GM13976 (cell line): ENCODE data around the gene CDC42BPG.
A peak's percentile ranks its signal among the peaks of the same experiment; 100 is the strongest.

Experiments used
- DNase-seq: peaks from one replicate; pipeline ENCODE4 v3.0.0; 2012; ENCODE audit warnings: low spot score
- in situ Hi-C: fragments of 300-500 bp; cut with MboI; formaldehyde crosslinking; loops from one replicate; pipeline ENCODE4 v1.12.0; 2022; ENCODE audit warnings: low sequenced_read_pairs, mixed read lengths, inconsistent platforms; ENCODE audit not compliant: unreplicated experiment
- TF ChIP-seq, protein P1 (sequence below): IDR thresholded peaks from 2 replicates; pipeline ENCODE4 v1.5.1; 2012; ENCODE audit warnings: borderline replicate concordance, mild to moderate bottlenecking; ENCODE audit not compliant: insufficient read depth; ENCODE audit errors: extremely low read depth, missing control alignments, control extremely low read depth

The CDC42BPG gene

DNA sequence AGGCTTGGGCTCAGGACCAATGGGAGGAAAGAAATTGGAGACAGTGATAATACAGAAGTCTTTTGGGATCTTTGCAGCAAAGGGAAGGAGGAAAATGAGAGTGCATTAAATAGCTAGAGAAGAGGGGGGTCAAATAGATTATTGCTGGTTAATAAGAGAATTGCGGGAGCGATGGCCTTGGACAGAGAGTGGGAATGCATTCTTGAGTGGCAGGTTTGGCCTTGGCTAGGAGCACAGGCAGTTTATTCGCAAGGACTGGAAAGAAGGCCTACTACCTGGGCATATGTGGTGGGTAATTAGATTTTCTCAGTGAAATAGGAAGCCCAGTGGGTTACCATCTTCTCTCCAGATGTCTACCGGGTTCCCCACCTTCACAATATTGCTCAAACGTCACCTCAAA lies 30.6 kb downstream of the CDC42BPG start:
- in situ Hi-C loops: no loop called here
- DNase-seq: no peak
- TF ChIP-seq, protein P1, sequence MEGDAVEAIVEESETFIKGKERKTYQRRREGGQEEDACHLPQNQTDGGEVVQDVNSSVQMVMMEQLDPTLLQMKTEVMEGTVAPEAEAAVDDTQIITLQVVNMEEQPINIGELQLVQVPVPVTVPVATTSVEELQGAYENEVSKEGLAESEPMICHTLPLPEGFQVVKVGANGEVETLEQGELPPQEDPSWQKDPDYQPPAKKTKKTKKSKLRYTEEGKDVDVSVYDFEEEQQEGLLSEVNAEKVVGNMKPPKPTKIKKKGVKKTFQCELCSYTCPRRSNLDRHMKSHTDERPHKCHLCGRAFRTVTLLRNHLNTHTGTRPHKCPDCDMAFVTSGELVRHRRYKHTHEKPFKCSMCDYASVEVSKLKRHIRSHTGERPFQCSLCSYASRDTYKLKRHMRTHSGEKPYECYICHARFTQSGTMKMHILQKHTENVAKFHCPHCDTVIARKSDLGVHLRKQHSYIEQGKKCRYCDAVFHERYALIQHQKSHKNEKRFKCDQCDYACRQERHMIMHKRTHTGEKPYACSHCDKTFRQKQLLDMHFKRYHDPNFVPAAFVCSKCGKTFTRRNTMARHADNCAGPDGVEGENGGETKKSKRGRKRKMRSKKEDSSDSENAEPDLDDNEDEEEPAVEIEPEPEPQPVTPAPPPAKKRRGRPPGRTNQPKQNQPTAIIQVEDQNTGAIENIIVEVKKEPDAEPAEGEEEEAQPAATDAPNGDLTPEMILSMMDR: no peak

GRCh38 chr11:64810891-64811272 lies 33.6 kb downstream of the CDC42BPG start:
- DNase-seq: no peak
- in situ Hi-C loops: no loop called here
- TF ChIP-seq, protein P1: no peak

DNA sequence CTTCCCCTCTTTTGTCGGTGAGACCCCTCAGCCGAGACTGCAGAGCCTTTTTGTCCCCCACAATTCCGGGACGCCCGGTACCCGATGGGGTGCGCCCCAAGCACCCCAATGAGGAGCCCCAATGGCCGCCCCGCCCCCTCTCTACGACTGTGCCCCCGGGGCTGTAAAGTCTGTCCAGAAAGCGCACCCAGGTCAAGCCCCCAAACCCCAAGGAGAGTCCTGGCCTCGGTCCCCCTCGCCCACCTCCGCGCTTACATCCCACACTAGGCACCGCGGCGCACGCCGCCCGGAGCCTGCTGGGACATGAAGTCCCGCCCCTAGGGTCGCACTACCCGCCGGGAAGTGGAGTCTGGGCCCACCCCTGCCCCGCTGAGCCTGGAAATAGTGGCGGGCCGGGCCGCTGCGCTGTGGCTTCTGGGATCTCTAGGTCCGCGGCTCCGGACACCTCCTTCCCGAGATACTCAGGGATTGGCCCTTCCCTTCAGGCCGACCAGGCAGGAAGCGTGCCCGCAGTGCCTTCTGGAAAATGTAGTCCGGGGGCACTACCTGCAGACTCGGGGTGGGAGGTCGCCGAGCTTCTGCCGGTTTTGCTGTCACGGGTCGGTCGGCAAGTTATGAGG lies 34.1 kb downstream of the CDC42BPG start, which contains the start of gene MEN1:
MEN1 (minus strand) TSS at position 281 of the 620 bp plus-strand sequence. CDS start 442 bp downstream, outside the sequence.
- in situ Hi-C loops: no loop called here
- TF ChIP-seq, protein P1: no peak
- DNase-seq: peak; percentile 93

GRCh38 chr11:64809781-64810241 lies 34.6 kb downstream of the CDC42BPG start:
- in situ Hi-C loops: no loop called here
- peak; percentile 58 for DNase-seq
- TF ChIP-seq, protein P1: no peak

GRCh38 chr11:64805481-64805880 lies 39.0 kb downstream of the CDC42BPG start:
- TF ChIP-seq, protein P1: no peak
- in situ Hi-C loops: no loop called here
- DNase-seq: no peak

DNA sequence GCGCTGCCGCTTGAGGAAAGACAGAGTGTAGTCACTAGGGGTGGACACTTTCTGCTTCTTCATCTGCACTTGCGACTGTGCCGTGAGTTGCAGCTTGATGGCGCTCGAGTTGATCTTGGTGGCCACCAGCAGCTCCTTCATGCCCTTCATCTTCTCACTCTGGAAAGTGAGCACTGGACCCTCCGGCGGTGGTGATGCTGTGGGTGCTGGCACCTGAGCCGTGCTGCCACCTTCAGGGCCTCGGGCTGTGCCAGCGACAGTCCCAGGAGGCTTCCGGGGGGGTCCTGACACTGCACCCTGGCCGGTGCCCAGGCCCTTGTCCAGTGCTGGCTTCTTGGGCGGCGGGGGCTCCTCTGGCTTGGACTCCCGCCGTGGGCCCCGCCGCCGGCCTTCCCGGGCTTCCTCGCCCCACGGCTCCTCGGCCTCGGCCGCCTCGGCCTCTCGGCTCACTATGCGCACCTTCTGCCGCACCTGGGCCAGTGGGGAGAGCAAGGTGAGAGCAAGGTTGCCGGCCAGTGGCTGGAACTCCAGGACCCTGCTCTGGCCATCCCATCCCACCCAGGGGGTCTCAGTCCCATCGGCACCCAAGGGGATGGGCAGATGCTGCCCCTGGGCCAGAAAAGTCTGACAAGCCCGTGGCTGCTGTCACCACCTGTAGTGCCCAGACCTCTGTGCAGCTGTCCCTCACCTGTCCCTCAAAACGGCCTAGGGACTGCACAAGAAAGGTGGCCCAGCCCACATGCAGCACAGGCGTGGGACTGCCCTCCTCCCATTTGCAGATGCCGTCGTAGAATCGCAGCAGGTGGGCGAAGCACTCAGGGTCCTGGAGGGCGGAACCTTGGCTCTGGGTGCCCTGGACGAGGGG lies 39.9 kb downstream of the CDC42BPG start:
- TF ChIP-seq, protein P1: no peak
- DNase-seq: no peak
- in situ Hi-C loops: no loop called here
